ACHN (cell line): ENCODE results near the gene GRID1.

Source experiments
- DNase-seq: peaks from one replicate; pipeline ENCODE4 v3.0.0-alpha.2; 2015
- in situ Hi-C: cut with HindIII; loops from 2 replicates; pipeline ENCODE4 v1.10.0; 2017; ENCODE audit warnings: low sequenced_read_pairs, low pct_ligation_motif_present, low pct_unique_long_range_greater_than_20kb

Gene GRID1

GRCh38 chr10:86330778-86331763 is 35.5 kb downstream of the GRID1 start:
- in situ Hi-C loops, result no loop called here
- no peak for DNase-seq

GRCh38 chr10:86329896-86330680 is 36.5 kb downstream of the GRID1 start:
- DNase-seq, result no peak
- in situ Hi-C loops, result no loop called here

GRCh38 chr10:86329093-86329710 is 37.4 kb downstream of the GRID1 start:
- DNase-seq, result no peak
- in situ Hi-C loops, result no loop called here

- no peak for DNase-seq
- in situ Hi-C loops, result no loop called here
These were observed 38.5 kb downstream of the GRID1 start for GRCh38 chr10:86327954-86328725.

- in situ Hi-C loops, result no loop called here
- DNase-seq, result no peak
These were observed 41.4 kb downstream of the GRID1 start for GRCh38 chr10:86325158-86325557.

- DNase-seq, result no peak
- in situ Hi-C loops, result no loop called here
These were observed 45.0 kb downstream of the GRID1 start for GRCh38 chr10:86321568-86321967.

- no peak for DNase-seq
- in situ Hi-C loops, result no loop called here
These were observed 46.9 kb downstream of the GRID1 start for GRCh38 chr10:86319676-86320075.

GRCh38 chr10:86317949-86318725 is 48.5 kb downstream of the GRID1 start:
- no peak for DNase-seq

GRCh38 chr10:86316990-86317389 is 49.6 kb downstream of the GRID1 start:
- no peak for DNase-seq
- in situ Hi-C loops, result no loop called here

More at GRCh38 chr10:86317949-86318725, 48.5 kb downstream of the GRID1 start:
- in situ Hi-C loops, result no loop called here

- DNase-seq, result no peak
- in situ Hi-C loops, result no loop called here
These were observed 50.2 kb downstream of the GRID1 start for GRCh38 chr10:86316274-86316835.

GRCh38 chr10:86315549-86315942 is 51.0 kb downstream of the GRID1 start:
- in situ Hi-C loops, result no loop called here
- no peak for DNase-seq

- in situ Hi-C loops, result no loop called here
- no peak for DNase-seq
These were observed 51.7 kb downstream of the GRID1 start for GRCh38 chr10:86314616-86315548.

- no peak for DNase-seq
- in situ Hi-C loops, result no loop called here
These were observed 53.0 kb downstream of the GRID1 start for GRCh38 chr10:86313621-86314041.

- DNase-seq, result no peak
- in situ Hi-C loops, result no loop called here
These were observed 53.8 kb downstream of the GRID1 start for GRCh38 chr10:86312701-86313270.

GRCh38 chr10:86311906-86312305 is 54.7 kb downstream of the GRID1 start:
- in situ Hi-C loops, result no loop called here
- no peak for DNase-seq

GRCh38 chr10:86311190-86311589 is 55.4 kb downstream of the GRID1 start:
- no peak for DNase-seq
- in situ Hi-C loops, result no loop called here
